GM15510 (cell line): ENCODE measurements around the gene NAPEPLD.

Source experiments
- POLR2A ChIP-seq: IDR thresholded peaks from 3 replicates; pipeline ENCODE4 v1.6.1; 2011; ENCODE audit warnings: borderline replicate concordance; ENCODE audit not compliant: insufficient read length; ENCODE audit errors: extremely low read depth

The NAPEPLD gene

GRCh38 chr7:103148994-103149807 lies at the start of gene NAPEPLD:
Gene NAPEPLD, minus strand, starts transcription at chr7:103149099. Its CDS starts 20,323 bp downstream, at chr7:103128776.
- peak; percentile 71 for TF ChIP-seq POLR2A

GRCh38 chr7:103154042-103154441 lies 5.1 kb upstream of the NAPEPLD start:
- no peak for TF ChIP-seq POLR2A

GRCh38 chr7:103150192-103150591 lies 1.3 kb upstream of the NAPEPLD start:
- no peak for TF ChIP-seq POLR2A

- no peak for TF ChIP-seq POLR2A
Observed at GRCh38 chr7:103149808-103150180, 895 bp upstream of the NAPEPLD start.

GRCh38 chr7:103148131-103148993 lies 537 bp downstream of the NAPEPLD start:
- TF ChIP-seq POLR2A, result no peak

GRCh38 chr7:103143868-103144267 lies 5.0 kb downstream of the NAPEPLD start:
- TF ChIP-seq POLR2A, result no peak

GRCh38 chr7:103142494-103142893 lies 6.4 kb downstream of the NAPEPLD start:
- TF ChIP-seq POLR2A, result no peak

- no peak for TF ChIP-seq POLR2A
Observed at GRCh38 chr7:103141753-103142404, 7.0 kb downstream of the NAPEPLD start.

- TF ChIP-seq POLR2A, result no peak
Observed at GRCh38 chr7:103140685-103141084, 8.2 kb downstream of the NAPEPLD start.

- no peak for TF ChIP-seq POLR2A
Observed at GRCh38 chr7:103140061-103140460, 8.8 kb downstream of the NAPEPLD start.

GRCh38 chr7:103134836-103135554 lies 13.9 kb downstream of the NAPEPLD start:
- no peak for TF ChIP-seq POLR2A

GRCh38 chr7:103132995-103133688 lies 15.8 kb downstream of the NAPEPLD start:
- TF ChIP-seq POLR2A, result no peak

- TF ChIP-seq POLR2A, result no peak
Observed at GRCh38 chr7:103130901-103131624, 17.8 kb downstream of the NAPEPLD start.

GRCh38 chr7:103129702-103130549 lies 19.0 kb downstream of the NAPEPLD start:
- no peak for TF ChIP-seq POLR2A
